ENCODE data around the gene WIPF3.

WIPF3 gene, protein sequence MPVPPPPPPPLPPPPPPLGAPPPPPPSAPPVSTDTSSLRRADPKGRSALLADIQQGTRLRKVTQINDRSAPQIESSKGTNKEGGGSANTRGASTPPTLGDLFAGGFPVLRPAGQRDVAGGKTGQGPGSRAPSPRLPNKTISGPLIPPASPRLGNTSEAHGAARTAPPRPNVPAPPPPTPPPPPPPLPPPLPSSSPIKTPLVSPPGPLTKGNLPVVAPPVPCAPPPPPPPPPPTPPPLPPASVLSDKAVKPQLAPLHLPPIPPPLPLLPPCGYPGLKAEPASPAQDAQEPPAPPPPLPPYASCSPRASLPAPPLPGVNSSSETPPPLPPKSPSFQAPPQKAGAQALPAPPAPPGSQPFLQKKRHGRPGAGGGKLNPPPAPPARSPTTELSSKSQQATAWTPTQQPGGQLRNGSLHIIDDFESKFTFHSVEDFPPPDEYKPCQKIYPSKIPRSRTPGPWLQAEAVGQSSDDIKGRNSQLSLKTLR

DNA sequence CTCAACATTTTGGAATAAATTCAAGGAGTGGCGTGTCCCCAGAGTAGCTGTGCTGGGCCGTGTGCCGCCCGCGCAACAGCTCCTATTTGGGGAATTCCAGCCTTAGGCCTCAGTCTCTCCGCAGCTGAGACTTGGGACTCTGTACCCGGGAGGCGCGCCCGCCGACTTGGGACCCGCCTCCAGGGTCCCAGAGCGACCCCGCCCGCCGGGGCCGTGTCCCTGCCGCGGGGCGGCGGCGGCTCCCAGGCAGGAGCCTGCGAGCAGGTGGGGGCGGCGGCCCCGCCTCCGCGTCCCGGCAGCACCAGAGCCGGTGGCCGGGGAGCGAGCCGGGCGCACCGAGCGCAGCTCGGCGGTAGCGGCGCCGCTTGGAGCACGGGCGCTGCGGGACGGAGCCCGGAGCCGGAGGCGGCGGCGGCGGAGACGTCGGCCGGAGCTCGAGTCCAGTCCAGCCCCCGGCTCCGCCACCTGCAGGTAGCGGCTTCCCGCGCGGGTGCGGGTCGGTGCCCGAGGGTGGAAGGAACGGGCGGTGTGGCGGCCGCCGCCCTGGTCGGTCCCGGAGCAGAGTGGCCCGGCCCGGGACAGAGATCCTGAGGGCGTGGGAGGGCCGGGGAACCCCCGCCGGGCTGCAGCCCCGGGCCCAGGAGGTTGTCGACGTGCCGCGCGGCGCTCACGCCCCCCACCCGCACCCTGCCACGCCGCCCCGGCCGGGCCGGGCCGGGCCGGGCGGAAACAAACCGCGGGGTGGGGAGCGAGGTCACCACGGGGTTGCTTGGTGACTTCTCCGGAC, at the start of gene WIPF3:
WIPF3 (plus strand) TSS at position 301 of the 787 bp plus-strand sequence. CDS start 28,217 bp downstream, outside the sequence.
- no peak within 1 kb of the TSS for H3K4me3 ChIP-seq (replicated peaks; ENCODE audit: low read depth, low read length)

DNA sequence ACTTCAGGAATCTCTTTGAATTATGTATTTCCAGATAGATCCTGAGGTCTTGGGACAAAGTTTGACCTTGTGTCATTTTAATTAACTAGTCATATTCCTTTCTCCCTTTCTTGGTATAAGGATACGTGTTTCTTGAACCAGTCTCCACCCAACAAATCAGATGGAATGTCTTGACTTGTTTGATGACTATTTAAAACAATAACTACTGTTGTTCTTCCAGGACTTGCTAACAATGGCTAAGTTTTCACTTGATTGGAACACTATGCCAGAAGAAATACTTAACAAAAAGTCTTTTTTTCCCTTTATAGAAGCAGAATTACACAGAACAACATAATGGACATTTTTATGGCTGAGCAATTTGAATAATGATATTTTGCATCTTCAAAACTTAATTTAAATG, 43.0 kb upstream of the WIPF3 start:
- no peak overlapping the region for H3K4me3 ChIP-seq (replicated peaks; ENCODE audit: low read depth, low read length)
- TF ChIP-seq, protein P1, sequence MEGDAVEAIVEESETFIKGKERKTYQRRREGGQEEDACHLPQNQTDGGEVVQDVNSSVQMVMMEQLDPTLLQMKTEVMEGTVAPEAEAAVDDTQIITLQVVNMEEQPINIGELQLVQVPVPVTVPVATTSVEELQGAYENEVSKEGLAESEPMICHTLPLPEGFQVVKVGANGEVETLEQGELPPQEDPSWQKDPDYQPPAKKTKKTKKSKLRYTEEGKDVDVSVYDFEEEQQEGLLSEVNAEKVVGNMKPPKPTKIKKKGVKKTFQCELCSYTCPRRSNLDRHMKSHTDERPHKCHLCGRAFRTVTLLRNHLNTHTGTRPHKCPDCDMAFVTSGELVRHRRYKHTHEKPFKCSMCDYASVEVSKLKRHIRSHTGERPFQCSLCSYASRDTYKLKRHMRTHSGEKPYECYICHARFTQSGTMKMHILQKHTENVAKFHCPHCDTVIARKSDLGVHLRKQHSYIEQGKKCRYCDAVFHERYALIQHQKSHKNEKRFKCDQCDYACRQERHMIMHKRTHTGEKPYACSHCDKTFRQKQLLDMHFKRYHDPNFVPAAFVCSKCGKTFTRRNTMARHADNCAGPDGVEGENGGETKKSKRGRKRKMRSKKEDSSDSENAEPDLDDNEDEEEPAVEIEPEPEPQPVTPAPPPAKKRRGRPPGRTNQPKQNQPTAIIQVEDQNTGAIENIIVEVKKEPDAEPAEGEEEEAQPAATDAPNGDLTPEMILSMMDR (IDR thresholded peaks at IDR 0.05; ENCODE audit: low read depth, low read length, missing control alignments) = no peak
- no peak for DNase-seq (ENCODE audit: extremely low read depth, low read depth)

More for the DNA sequence above, at the start of gene WIPF3:
- TF ChIP-seq, protein P1 (IDR thresholded peaks at IDR 0.05; ENCODE audit: low read depth, low read length, missing control alignments) = no peak
- DNase-seq (ENCODE audit: extremely low read depth, low read depth) = no peak

DNA sequence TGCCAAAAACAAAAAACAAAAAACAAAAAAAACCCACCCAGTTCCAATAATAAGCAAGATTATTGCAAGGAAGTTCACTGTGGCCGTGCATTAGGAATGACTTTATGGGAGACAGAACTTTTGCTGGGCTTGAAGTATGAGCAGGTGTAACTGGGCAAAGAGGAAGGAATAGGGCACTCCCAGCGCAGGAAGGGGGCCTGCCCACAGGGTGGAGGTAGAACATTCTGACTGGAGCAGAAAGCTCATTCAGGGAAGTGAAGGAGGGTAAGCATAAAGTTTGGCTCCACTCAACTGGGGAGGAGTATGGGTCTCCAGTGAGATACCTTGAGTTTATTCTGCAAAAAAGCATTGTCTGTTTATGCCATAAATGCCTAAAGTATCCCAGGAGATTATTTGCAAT, 42.1 kb upstream of the WIPF3 start:
- no peak overlapping the region for H3K4me3 ChIP-seq (replicated peaks; ENCODE audit: low read depth, low read length)
- TF ChIP-seq, protein P1 (IDR thresholded peaks at IDR 0.05; ENCODE audit: low read depth, low read length, missing control alignments) = no peak
- no peak for DNase-seq (ENCODE audit: extremely low read depth, low read depth)

DNA sequence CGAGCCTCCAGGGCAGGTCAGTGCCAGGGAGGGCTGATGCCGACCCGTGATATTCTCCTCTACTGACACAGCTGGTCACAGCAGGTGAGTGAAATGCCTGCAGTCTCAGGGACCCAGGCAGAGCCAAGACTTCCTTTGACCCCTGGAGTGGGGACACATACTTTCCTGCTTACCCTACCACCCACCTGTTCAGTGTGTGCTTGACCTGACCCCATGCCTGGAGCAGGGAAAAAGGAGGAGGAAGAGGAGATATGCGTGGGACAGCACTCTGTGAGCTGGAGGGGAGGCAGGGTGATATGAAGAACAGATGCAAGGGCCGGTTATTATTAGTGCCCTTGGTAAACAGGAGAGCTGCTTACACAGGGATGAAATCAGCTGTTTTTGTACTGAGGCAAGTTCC, 40.8 kb upstream of the WIPF3 start:
- TF ChIP-seq, protein P1 (IDR thresholded peaks at IDR 0.05; ENCODE audit: low read depth, low read length, missing control alignments) = no peak
- H3K4me3 ChIP-seq (replicated peaks; ENCODE audit: low read depth, low read length) = no peak overlapping the region
- DNase-seq (ENCODE audit: extremely low read depth, low read depth) = no peak

DNA sequence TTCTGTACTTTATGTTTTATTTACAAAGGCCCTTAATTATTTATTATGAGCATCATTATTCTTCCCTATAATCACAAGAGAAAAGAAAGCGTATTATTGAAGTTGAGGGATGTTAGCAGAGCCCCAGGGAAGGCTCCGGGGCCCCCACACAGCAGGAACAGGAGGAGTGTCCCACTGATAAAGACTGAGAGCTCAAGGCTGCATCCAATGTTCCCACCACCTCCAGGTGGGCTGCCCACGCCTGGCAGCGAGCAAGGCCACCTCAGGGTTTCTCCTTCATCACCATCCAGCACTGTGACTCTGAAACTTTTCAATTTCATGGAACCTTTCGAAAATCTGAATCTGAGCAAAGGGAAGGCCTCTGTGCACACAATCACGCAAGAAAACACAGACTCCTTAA, 35.9 kb upstream of the WIPF3 start:
- no peak for DNase-seq (ENCODE audit: extremely low read depth, low read depth)
- no peak overlapping the region for H3K4me3 ChIP-seq (replicated peaks; ENCODE audit: low read depth, low read length)
- TF ChIP-seq, protein P1 (IDR thresholded peaks at IDR 0.05; ENCODE audit: low read depth, low read length, missing control alignments) = no peak

DNA sequence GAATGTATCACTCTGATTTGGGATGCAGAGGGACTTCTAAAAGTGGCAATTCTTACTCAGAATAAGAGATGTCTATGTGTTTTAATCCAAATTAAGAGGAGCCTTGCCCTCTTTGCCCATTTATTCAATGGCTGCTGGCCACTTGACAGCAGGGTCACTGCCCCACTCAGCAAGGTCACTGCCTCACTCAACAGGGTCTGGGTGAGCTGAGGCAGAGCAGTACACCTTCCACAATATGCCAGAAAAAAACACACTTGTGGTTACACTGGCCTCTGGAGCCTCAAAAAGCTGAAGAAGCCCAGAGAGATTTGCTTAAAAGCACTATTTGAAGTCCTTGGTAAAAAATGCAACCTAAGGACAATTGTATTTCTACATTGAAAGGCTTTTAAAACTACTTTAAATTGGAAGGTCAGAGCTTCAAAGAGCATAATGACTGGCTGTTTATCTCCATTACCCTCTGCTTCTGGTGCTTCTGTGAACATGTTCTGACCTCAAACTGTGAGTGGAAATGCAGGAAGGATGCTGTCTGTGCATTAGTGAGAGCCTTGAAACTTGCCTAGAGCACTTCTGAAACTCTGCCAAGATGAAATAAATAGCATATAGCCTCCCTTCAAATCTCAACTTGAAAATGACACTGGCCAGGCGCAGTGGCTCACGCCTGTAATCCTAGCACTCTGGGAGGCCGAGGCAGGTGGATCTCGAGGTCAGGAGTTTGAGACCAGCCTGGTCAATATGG, 35.1 kb upstream of the WIPF3 start:
- H3K4me3 ChIP-seq (replicated peaks; ENCODE audit: low read depth, low read length) = no peak overlapping the region
- TF ChIP-seq, protein P1 (IDR thresholded peaks at IDR 0.05; ENCODE audit: low read depth, low read length, missing control alignments) = no peak
- no peak for DNase-seq (ENCODE audit: extremely low read depth, low read depth)
